Measurements from ENCODE around the gene VAV1. TPM values are rescaled to one million over a fixed set of nuclear protein-coding genes. Genes with fewer than 3 reads are reported as not detected.
A peak's percentile ranks its signal among the peaks of the same experiment; 100 is the strongest.

Gene VAV1
- total and polyA plus RNA-seq, 9 of the 15 experiments (the other 6 are each of a cell fraction or from before 2014, with no cell fraction given) = 0.46 to 20.1 (median 11.1) TPM

GRCh38 chr19:6732803-6733337, 39.6 kb upstream of the VAV1 start:
- no peak for DNase-seq (ENCODE audit: extremely low read depth in 1 of 4, low spot score in 3 of 4)
- in situ Hi-C loops (cut with MboI) = no loop called here
- no peak overlapping the region for H3K4me2 ChIP-seq (ENCODE audit: insufficient read depth, low read length)
- no peak overlapping the region; a peak in 1 of 4 replicates for H3K9ac ChIP-seq (ENCODE audit: insufficient read depth in 1 of 2, low read depth in 2 of 2, low read length in 2 of 2)
- no peaks in the 10 kb centered on the region for H3K9me3 ChIP-seq (replicated peaks; ENCODE audit: control insufficient read depth, insufficient read depth, low read depth, low read length)
- peaks cover 19% of the 10 kb centered on the region for H3K79me2 ChIP-seq (ENCODE audit: control insufficient read depth, insufficient read depth, low read length)
- intact Hi-C loops (cut with micrococcal nuclease) = loop anchor here (10.0 kb wide), 1 partner anchor 218 kb away; no protein-coding TSS in a partner anchor
- TF ChIP-seq KAT8 (IDR thresholded peaks at IDR 0.05; ENCODE audit: low read depth) = no peak
- TF ChIP-seq MAX (CRISPR knock-in tag; IDR thresholded peaks at IDR 0.05) = 0 out of 2 replicates have a peak, but pooled peaks have one; percentile 1
- peaks cover 31 to 73% of the 10 kb centered on the region in 2 experiments for H3K4me1 ChIP-seq (replicated peaks in 1 of 2; ENCODE audit: control insufficient read depth in 2 of 2, insufficient read depth in 2 of 2, low read length in 2 of 2)
- H3K9me1 ChIP-seq (ENCODE audit: control insufficient read depth, insufficient read depth, low read length) = no peaks in the 10 kb centered on the region
- ATAC-seq = no peak
- H3K4me3 ChIP-seq = no peak overlapping the region
- peaks cover 3% of the 10 kb centered on the region; the same call in 1 of the 3 replicates for H3K36me3 ChIP-seq (ENCODE audit: control insufficient read depth, insufficient read depth, low read length)
- ChIA-PET POLR2A (interaction anchor here (0.6 to 0.9 kb wide), 2 partner anchors 17 to 34 kb away, joined by 3 read pairs; partner anchors contain the start of gene SH2D3A), CTCF (ENCODE audit: low intra/inter-chr PET ratio) (interaction anchor here (0.7 kb wide), 1 partner anchor 269 kb away, joined by 4 read pairs; no protein-coding TSS in a partner anchor)
- no peaks in the 10 kb centered on the region for H4K20me1 ChIP-seq (replicated peaks; ENCODE audit: control insufficient read depth, insufficient read depth, low read length)
- H3K27me3 ChIP-seq (ENCODE audit: control insufficient read depth in 2 of 2, insufficient read depth in 2 of 2, low read length in 2 of 2) = no peaks in the 10 kb centered on the region
- 89% methylated on average over 13 of the region's 21 CpGs for WGBS (ENCODE audit: insufficient coverage, low coverage, missing lambda C conversion rate)
- H2AFZ ChIP-seq (ENCODE audit: low read depth, low read length) = no peak overlapping the region
- no peak for FAIRE-seq
- no peak overlapping the region for H3K27ac ChIP-seq (ENCODE audit: extremely low read depth, low read depth, low read length)
- BruUV-seq (replicated peaks) = no TSS peak

Measured in K562 (cell line).